ENCODE results near the gene GBE1.

DNA sequence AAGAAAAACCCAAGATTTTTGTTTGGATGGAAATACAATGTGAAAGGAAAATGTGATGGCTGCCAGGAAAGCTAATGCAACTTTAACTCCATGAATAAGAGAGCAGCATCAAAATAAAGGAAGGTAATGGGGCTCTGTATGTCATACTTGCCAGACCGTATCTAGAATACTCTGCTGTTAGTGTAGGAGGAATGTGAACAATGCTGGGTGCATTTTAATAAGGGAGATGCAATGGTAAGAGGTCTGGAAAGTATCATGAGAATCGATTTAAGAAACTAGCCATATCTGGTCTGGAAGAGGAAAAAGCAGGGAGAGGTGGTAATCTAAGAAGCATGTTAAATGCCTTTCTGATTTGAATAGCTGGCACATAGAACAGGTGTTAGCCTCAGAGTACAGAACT lies 239.6 kb downstream of the GBE1 start:
- no peak for TF ChIP-seq GATA2 (IDR thresholded peaks at IDR 0.05; ENCODE audit: low read depth, low read length)
- TF ChIP-seq GATA3 (IDR thresholded peaks at IDR 0.05; ENCODE audit: low read depth, low read length), result no peak

All from SH-SY5Y (cell line).